GM12878 (cell line): ENCODE data around the gene ANAPC7. TPM values are rescaled to one million over a fixed set of nuclear protein-coding genes. Genes with fewer than 3 reads are reported as not detected.
A peak's percentile ranks its signal among the peaks of the same experiment; 100 is the strongest.

Experiments
- ATAC-seq: fragments of 200-7000 bp; cut with Tn5 transposase; 3 replicates; pipeline ENCODE4 v1.9.1; 2020; ENCODE audit warnings: mild to moderate bottlenecking, moderate library complexity
- BruUV-seq: library from RNA; stranded (reverse); fragments of 400-500 nt; replicated peaks from 2 replicates; lab custom pipeline; 2021; lab: Mats Ljungman, UMichigan
- CTCF ChIA-PET: fragments of 300-600 bp; sonication (Branson Sonifier 250); formaldehyde crosslinking; extraction: SDS; loops from one replicate; lab custom pipeline; 2021; ENCODE audit warnings: inconsistent platforms; lab: Yijun Ruan, JAX
- POLR2A ChIA-PET: fragments of 350-600 bp; formaldehyde crosslinking; extraction: SDS; loops from one replicate; lab custom pipeline; 2021; ENCODE audit warnings: inconsistent platforms; lab: Charles Lee
- RAD21 ChIA-PET: fragments of 300-600 bp; sonication (Branson Sonifier 250); formaldehyde crosslinking; loops from one replicate; lab custom pipeline; 2023; ENCODE audit warnings: antibody characterized with exemption; ENCODE audit not compliant: unreplicated experiment; lab: Charles Lee
- SMC1A ChIA-PET: fragments of 300-600 bp; sonication (Branson Sonifier 250); formaldehyde crosslinking; loops from one replicate; lab custom pipeline; 2023; ENCODE audit not compliant: unreplicated experiment, uncharacterized antibody; lab: Charles Lee
- DNase-seq: peaks from one replicate; pipeline ENCODE4 v3.0.0-alpha.2; 2011; ENCODE audit warnings: low read depth, low spot score
- FAIRE-seq: peaks from 3 replicates; lab custom pipeline; 2011; peaks lifted over from hg19 to GRCh38; lab: Jason Lieb, UNC
- H2AFZ ChIP-seq: 2 replicates; pipeline ENCODE4 v1.6.0; 2011; ENCODE audit warnings: low read depth, low read length, control low read depth; ENCODE audit not compliant: control insufficient read depth
- H3K27ac ChIP-seq: 2 replicates; pipeline ENCODE4 v1.5.1; 2011; ENCODE audit warnings: control low read depth; ENCODE audit not compliant: control insufficient read depth, insufficient read depth
- H3K27me3 ChIP-seq, 2 experiments: replicated peaks in 1 of 2; 2 replicates each; pipeline versions ENCODE4 v1.6.0 to v1.6.1; 2011; ENCODE audit warnings: low read length in 1 of 2; ENCODE audit not compliant: control insufficient read depth in 2 of 2, insufficient read depth in 2 of 2
- H3K36me3 ChIP-seq, 2 experiments: 2 replicates each; pipeline ENCODE4 v1.5.1; 2011; ENCODE audit warnings: low read length in 1 of 2; ENCODE audit not compliant: control insufficient read depth in 2 of 2, insufficient read depth in 2 of 2
- H3K4me1 ChIP-seq: 2 replicates; pipeline ENCODE4 v1.6.1; 2011; ENCODE audit warnings: mild to moderate bottlenecking, low read length, moderate library complexity, mixed read lengths; ENCODE audit not compliant: control insufficient read depth, insufficient read depth
- H3K4me2 ChIP-seq: 2 replicates; pipeline ENCODE4 v1.6.0; 2011; ENCODE audit warnings: control low read depth; ENCODE audit not compliant: control insufficient read depth, insufficient read depth
- H3K4me3 ChIP-seq: fragments of 200-600 bp; sonication (generic); 2 replicates; pipeline ENCODE4 v1.5.1; 2016
- H3K79me2 ChIP-seq: 2 replicates; pipeline ENCODE4 v1.6.0; 2011; ENCODE audit warnings: low read length; ENCODE audit not compliant: control insufficient read depth, insufficient read depth
- H3K9ac ChIP-seq: 2 replicates; pipeline ENCODE4 v1.8.0; 2011; ENCODE audit warnings: low read length, control low read depth, mixed read lengths; ENCODE audit not compliant: control insufficient read depth, insufficient read depth
- H3K9me3 ChIP-seq: replicated peaks from 3 replicates; pipeline ENCODE4 v1.5.1; 2011; ENCODE audit warnings: mild to moderate bottlenecking, low read length; ENCODE audit not compliant: control insufficient read depth, insufficient read depth
- H4K20me1 ChIP-seq: 2 replicates; pipeline ENCODE4 v1.6.0; 2011; ENCODE audit not compliant: control insufficient read depth, insufficient read depth
- ASH2L ChIP-seq: fragments of 300-600, 200-600 bp; sonication (generic); IDR thresholded peaks from 2 replicates; pipeline ENCODE4 v1.6.1; 2017; ENCODE audit warnings: low read depth, mild to moderate bottlenecking, borderline replicate concordance
- CHD2 ChIP-seq: IDR thresholded peaks from 2 replicates; pipeline ENCODE4 v1.6.1; 2011; ENCODE audit warnings: low read depth, low read length, improper control_type of control experiment, borderline replicate concordance
- E2F4 ChIP-seq: IDR thresholded peaks from 2 replicates; pipeline ENCODE4 v1.6.1; 2012; ENCODE audit warnings: low read depth, low read length, improper control_type of control experiment
- EGR1 ChIP-seq, 2 experiments: IDR thresholded peaks; 1 replicate in 1 of 2; 2 replicates in 1 of 2; pipeline ENCODE4 v1.6.1; 2011 to 2012; ENCODE audit warnings: low read depth in 2 of 2, low read length in 2 of 2, borderline replicate concordance in 1 of 2, mild to moderate bottlenecking in 1 of 2, moderate library complexity in 1 of 2
- HDAC2 ChIP-seq: fragments of 200-600 bp; sonication (generic); IDR thresholded peaks from 2 replicates; pipeline ENCODE4 v1.6.1; 2017
- KLF5 ChIP-seq: fragments of 450-650 bp; IDR thresholded peaks from 2 replicates; pipeline ENCODE4 v1.6.1; 2014; ENCODE audit warnings: mild to moderate bottlenecking; ENCODE audit not compliant: partially characterized antibody
- POLR2AphosphoS2 ChIP-seq: IDR thresholded peaks from 2 replicates; pipeline ENCODE4 v1.6.1; 2011; ENCODE audit warnings: low read depth, mild to moderate bottlenecking, low read length, improper control_type of control experiment, moderate library complexity
- SREBF1 ChIP-seq: IDR thresholded peaks from 2 replicates; pipeline ENCODE4 v1.6.1; 2012; ENCODE audit warnings: mild to moderate bottlenecking, low read length
- ZSCAN29 ChIP-seq: fragments of 450-650 bp; IDR thresholded peaks from 2 replicates; pipeline ENCODE4 v1.6.1; 2017; ENCODE audit warnings: mild to moderate bottlenecking, moderate library complexity
- WGBS: methylation state at CpG from one replicate; pipeline ENCODE4 v1.1.6; 2016; ENCODE audit warnings: low lambda C conversion rate; ENCODE audit not compliant: insufficient replicate concordance, insufficient coverage; ENCODE audit errors: missing lambda C conversion rate; 5-methylcytosine and 5-hydroxymethylcytosine counted together
- in situ Hi-C: fragments of 300-500 bp; cut with MboI; formaldehyde crosslinking; loops from 9 replicates; pipeline ENCODE4 v1.14.3; 2018; ENCODE audit warnings: mixed read lengths
- intact Hi-C: fragments of 100-400 bp; cut with micrococcal nuclease; formaldehyde crosslinking; loops from one replicate; pipeline ENCODE4 v1.14.2; 2022; ENCODE audit not compliant: unreplicated experiment
- polyA plus RNA-seq, 11 experiments: library from polyadenylated mRNA; depleted of rRNA in 4 of 11; unstranded in 6 of 11; stranded (reverse) in 5 of 11; fragments of >200 nt; fragmentation: Nextera tagmentation in 4 of 11; fragmentation: Illumina TruSeq in 1 of 11; extraction: Ambion mirVana in 4 of 11; extraction: Trizol in 1 of 11; gene quantifications; 1 replicate in 1 of 11; 2 replicates in 10 of 11; pipeline versions ENCODE4 v1.2.1 to v1.2.3, GENCODE V29; 2011 to 2016; ENCODE audit warnings: inconsistent platforms in 2 of 11, missing spikeins in 2 of 11, low read depth in 1 of 11
- total RNA-seq, 4 experiments: library from RNA; depleted of rRNA in 3 of 4; stranded (reverse); fragments of >200 nt in 3 of 4; fragmentation: Illumina TruSeq in 1 of 4; extraction: Trizol in 1 of 4; gene quantifications; 2 replicates each; pipeline versions ENCODE4 v1.2.1 to v1.2.3, GENCODE V29; 2013 to 2021
- TF ChIP-seq, protein P1 (sequence below): IDR thresholded peaks from 2 replicates; pipeline ENCODE4 v1.6.1; 2011; ENCODE audit warnings: low read depth, mild to moderate bottlenecking, low read length, moderate library complexity, borderline replicate concordance; ENCODE audit errors: extremely low read depth
- TF ChIP-seq, protein P2 (sequence below): fragments of 450-650 bp; IDR thresholded peaks from 2 replicates; pipeline ENCODE4 v1.6.1; 2017; ENCODE audit warnings: borderline replicate concordance
- TF ChIP-seq, protein P3 (sequence below): IDR thresholded peaks from 2 replicates; pipeline ENCODE4 v1.6.1; 2011; ENCODE audit warnings: borderline replicate concordance, low read depth, mild to moderate bottlenecking, moderate library complexity, low read length; ENCODE audit not compliant: insufficient read depth, poor library complexity, severe bottlenecking
- TF ChIP-seq, protein P4 (sequence below): IDR thresholded peaks from 2 replicates; pipeline ENCODE4 v1.6.1; 2011; ENCODE audit warnings: borderline replicate concordance, low read depth, mild to moderate bottlenecking, moderate library complexity, mixed read lengths, low read length; ENCODE audit not compliant: insufficient read depth; ENCODE audit errors: extremely low read length

Gene ANAPC7
- total and polyA plus RNA-seq, 10 of the 15 experiments (the other 5 are each of a cell fraction or from before 2014, with no cell fraction given), result 24.5 to 77.9 (median 58.6) TPM

- TF ChIP-seq E2F4 (no peak), SREBF1 (no peak), ZSCAN29 (no peak), POLR2AphosphoS2 (no peak), KLF5 (no peak)
Observed at GRCh38 chr12:110451263-110451662, 47.8 kb upstream of the ANAPC7 start (continued).

- Histone ChIP-seq H3K79me2 (peaks cover 42% of the 10 kb centered on the region), H3K4me1 (peaks cover 4% of the 10 kb centered on the region), H3K27me3 (no peaks in the 10 kb centered on the region), H3K9ac (peak within 1 kb of the TSS; percentile 79), H3K4me3 (peak within 1 kb of the TSS; percentile 97), H3K9me3 (no peaks in the 10 kb centered on the region; the same call in 2 of the 3 replicates), H3K4me2 (peak within 1 kb of the TSS; percentile 88), H3K36me3 (peaks cover 4 to 11% of the 10 kb centered on the region in 2 experiments; a peak in 3 of 4 replicates), H2AFZ (peak within 1 kb of the TSS; percentile 26), H3K27ac (peak within 1 kb of the TSS; percentile 82), H4K20me1 (no peaks in the 10 kb centered on the region)
- SMC1A ChIA-PET, result interaction anchor here (0.6 to 8.0 kb wide), 27 partner anchors 9 to 375 kb away, joined by 3 to 152 read pairs (median 4); partner anchors contain the start of genes FAM216A, GPN3, RAD9B and TCTN1
- peak; percentile 98 for ATAC-seq
- BruUV-seq, result TSS peak; percentile 82
- intact Hi-C loops, result loop anchor here (1.0 to 5.0 kb wide), 5 partner anchors 132 to 437 kb away; partner anchors contain the start of gene PPTC7
- under 1% methylated on average over 41 of the region's 51 CpGs for WGBS
- RAD21 ChIA-PET, result interaction anchor here (0.7 to 10.2 kb wide), 33 partner anchors 12 to 436 kb away, joined by 3 to 180 read pairs (median 6); partner anchors contain the start of genes FAM216A, GPN3 and TCTN1
- CTCF ChIA-PET, result interaction anchor here (0.6 to 10.9 kb wide), 43 partner anchors 9 to 440 kb away, joined by 3 to 237 read pairs (median 4); partner anchors contain the start of genes FAM216A, GPN3, RAD9B and TCTN1
- peak; percentile 78 for FAIRE-seq
- peak; percentile 77 for DNase-seq
- POLR2A ChIA-PET, result interaction anchor here (0.7 to 2.4 kb wide), 16 partner anchors 16 to 358 kb away, joined by 3 to 25 read pairs (median 6); partner anchors contain the start of genes FAM216A, GPN3 and TCTN1
- in situ Hi-C loops, result no loop called here
- TF ChIP-seq EGR1 (IDR thresholded peaks at IDR 0.05; ENCODE audit: borderline replicate concordance in 1 of 2, low read depth in 2 of 2, low read length in 2 of 2) (peak in 1 of 2 experiments; percentile 85; a peak in 2 of 3 replicates), CHD2 (peak; percentile 43; the same call in 1 of the 2 replicates), HDAC2 (no peak), ASH2L (0 out of 2 replicates have a peak, but pooled peaks have one; percentile 41)
- TF ChIP-seq, protein P1, sequence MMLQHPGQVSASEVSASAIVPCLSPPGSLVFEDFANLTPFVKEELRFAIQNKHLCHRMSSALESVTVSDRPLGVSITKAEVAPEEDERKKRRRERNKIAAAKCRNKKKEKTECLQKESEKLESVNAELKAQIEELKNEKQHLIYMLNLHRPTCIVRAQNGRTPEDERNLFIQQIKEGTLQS, result no peak
- TF ChIP-seq, protein P2, sequence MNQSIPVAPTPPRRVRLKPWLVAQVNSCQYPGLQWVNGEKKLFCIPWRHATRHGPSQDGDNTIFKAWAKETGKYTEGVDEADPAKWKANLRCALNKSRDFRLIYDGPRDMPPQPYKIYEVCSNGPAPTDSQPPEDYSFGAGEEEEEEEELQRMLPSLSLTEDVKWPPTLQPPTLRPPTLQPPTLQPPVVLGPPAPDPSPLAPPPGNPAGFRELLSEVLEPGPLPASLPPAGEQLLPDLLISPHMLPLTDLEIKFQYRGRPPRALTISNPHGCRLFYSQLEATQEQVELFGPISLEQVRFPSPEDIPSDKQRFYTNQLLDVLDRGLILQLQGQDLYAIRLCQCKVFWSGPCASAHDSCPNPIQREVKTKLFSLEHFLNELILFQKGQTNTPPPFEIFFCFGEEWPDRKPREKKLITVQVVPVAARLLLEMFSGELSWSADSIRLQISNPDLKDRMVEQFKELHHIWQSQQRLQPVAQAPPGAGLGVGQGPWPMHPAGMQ, result no peak
- TF ChIP-seq, protein P3, sequence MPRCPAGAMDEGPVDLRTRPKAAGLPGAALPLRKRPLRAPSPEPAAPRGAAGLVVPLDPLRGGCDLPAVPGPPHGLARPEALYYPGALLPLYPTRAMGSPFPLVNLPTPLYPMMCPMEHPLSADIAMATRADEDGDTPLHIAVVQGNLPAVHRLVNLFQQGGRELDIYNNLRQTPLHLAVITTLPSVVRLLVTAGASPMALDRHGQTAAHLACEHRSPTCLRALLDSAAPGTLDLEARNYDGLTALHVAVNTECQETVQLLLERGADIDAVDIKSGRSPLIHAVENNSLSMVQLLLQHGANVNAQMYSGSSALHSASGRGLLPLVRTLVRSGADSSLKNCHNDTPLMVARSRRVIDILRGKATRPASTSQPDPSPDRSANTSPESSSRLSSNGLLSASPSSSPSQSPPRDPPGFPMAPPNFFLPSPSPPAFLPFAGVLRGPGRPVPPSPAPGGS, result peak; percentile 9
- TF ChIP-seq, protein P4, sequence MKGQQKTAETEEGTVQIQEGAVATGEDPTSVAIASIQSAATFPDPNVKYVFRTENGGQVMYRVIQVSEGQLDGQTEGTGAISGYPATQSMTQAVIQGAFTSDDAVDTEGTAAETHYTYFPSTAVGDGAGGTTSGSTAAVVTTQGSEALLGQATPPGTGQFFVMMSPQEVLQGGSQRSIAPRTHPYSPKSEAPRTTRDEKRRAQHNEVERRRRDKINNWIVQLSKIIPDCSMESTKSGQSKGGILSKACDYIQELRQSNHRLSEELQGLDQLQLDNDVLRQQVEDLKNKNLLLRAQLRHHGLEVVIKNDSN, result no peak
Observed at GRCh38 chr12:110449799-110450497, 46.4 kb upstream of the ANAPC7 start, which contains the start of gene ARPC3. Gene ARPC3 (minus strand): TSS chr12:110450337. CDS start chr12:110450260, 77 bp downstream.
